H9 (cell line): ENCODE measurements around the gene FGD6. TPM values are rescaled to one million over a fixed set of nuclear protein-coding genes. Genes with fewer than 3 reads are reported as not detected.

ENCODE experiments used
- DNase-seq: peaks from one replicate; pipeline ENCODE4 v3.0.0-alpha.2; 2017
- H2AFZ ChIP-seq: one replicate; pipeline ENCODE4 v1.6.1; 2013; ENCODE audit warnings: mild to moderate bottlenecking, low read length, control low read depth, moderate library complexity
- H2AK5ac ChIP-seq: 2 replicates; pipeline ENCODE4 v1.6.1; 2013; ENCODE audit warnings: low read length, control low read depth, mixed read lengths; ENCODE audit not compliant: insufficient read length
- H2BK120ac ChIP-seq: one replicate; pipeline ENCODE4 v1.6.1; 2013; ENCODE audit warnings: low read depth, mild to moderate bottlenecking, low read length, control low read depth, inconsistent platforms; ENCODE audit not compliant: poor library complexity, severe bottlenecking
- H2BK12ac ChIP-seq: 2 replicates; pipeline ENCODE4 v1.6.1; 2013; ENCODE audit warnings: low read length, control low read depth, mixed read lengths, low read depth; ENCODE audit not compliant: insufficient read length
- H2BK15ac ChIP-seq: 2 replicates; pipeline ENCODE4 v1.6.1; 2013; ENCODE audit warnings: low read depth, low read length, control low read depth
- H2BK20ac ChIP-seq: one replicate; pipeline ENCODE4 v1.6.1; 2013; ENCODE audit warnings: low read depth, mild to moderate bottlenecking, low read length, control low read depth, inconsistent platforms; ENCODE audit not compliant: poor library complexity, severe bottlenecking
- H2BK5ac ChIP-seq: 2 replicates; pipeline ENCODE4 v1.6.1; 2013; ENCODE audit warnings: low read length, control low read depth, mixed read lengths; ENCODE audit not compliant: insufficient read length
- H3K14ac ChIP-seq: 2 replicates; pipeline ENCODE4 v1.6.1; 2013; ENCODE audit warnings: low read length, control low read depth; ENCODE audit not compliant: insufficient read depth
- H3K18ac ChIP-seq: 2 replicates; pipeline ENCODE4 v1.6.1; 2013; ENCODE audit warnings: low read depth, mild to moderate bottlenecking, mixed read lengths, low read length, control low read depth; ENCODE audit not compliant: insufficient read length
- H3K23ac ChIP-seq: 2 replicates; pipeline ENCODE4 v1.6.1; 2013; ENCODE audit warnings: low read length, control low read depth, mixed read lengths, low read depth; ENCODE audit not compliant: insufficient read length
- H3K23me2 ChIP-seq: 2 replicates; pipeline ENCODE4 v1.6.1; 2013; ENCODE audit warnings: low read depth, mild to moderate bottlenecking, mixed read lengths, low read length, control low read depth; ENCODE audit not compliant: insufficient read length, poor library complexity, severe bottlenecking
- H3K27ac ChIP-seq: 2 replicates; pipeline ENCODE4 v1.5.1; 2013; ENCODE audit warnings: low read length, control low read depth, mixed read lengths, low read depth; ENCODE audit not compliant: insufficient read length
- H3K27me3 ChIP-seq: 2 replicates; pipeline ENCODE4 v1.6.1; 2013; ENCODE audit warnings: low read length, control low read depth, inconsistent platforms; ENCODE audit not compliant: insufficient read depth
- H3K4ac ChIP-seq: 2 replicates; pipeline ENCODE4 v1.6.1; 2013; ENCODE audit warnings: low read depth, mild to moderate bottlenecking, control low read depth, inconsistent platforms, low read length, moderate library complexity
- H3K4me1 ChIP-seq: 2 replicates; pipeline ENCODE4 v1.6.1; 2013; ENCODE audit warnings: low read length, control low read depth, inconsistent platforms; ENCODE audit not compliant: insufficient read depth
- H3K4me2 ChIP-seq: 2 replicates; pipeline ENCODE4 v1.6.1; 2013; ENCODE audit warnings: low read length, control low read depth, mixed read lengths; ENCODE audit not compliant: insufficient read length, insufficient read depth
- H3K56ac ChIP-seq: 2 replicates; pipeline ENCODE4 v1.6.1; 2013; ENCODE audit warnings: low read depth, mild to moderate bottlenecking, mixed read lengths, low read length, control low read depth; ENCODE audit not compliant: insufficient read length
- H3K79me1 ChIP-seq: 2 replicates; pipeline ENCODE4 v1.6.1; 2013; ENCODE audit warnings: low read depth, mild to moderate bottlenecking, moderate library complexity, low read length, control low read depth, inconsistent platforms; ENCODE audit not compliant: insufficient read depth, poor library complexity, severe bottlenecking
- H3K79me2 ChIP-seq: 2 replicates; pipeline ENCODE4 v1.6.1; 2013; ENCODE audit warnings: low read length, control low read depth, inconsistent platforms; ENCODE audit not compliant: insufficient read depth
- H3K9ac ChIP-seq: 2 replicates; pipeline ENCODE4 v1.6.1; 2013; ENCODE audit warnings: low read length, control low read depth, mixed read lengths; ENCODE audit not compliant: insufficient read length; ENCODE audit errors: extremely low read depth
- H3K9me3 ChIP-seq: one replicate; pipeline ENCODE4 v1.6.1; 2013; ENCODE audit warnings: low read depth, low read length, inconsistent platforms; ENCODE audit not compliant: control insufficient read depth
- H3T11ph ChIP-seq: one replicate; pipeline ENCODE4 v1.6.1; 2013; ENCODE audit warnings: mild to moderate bottlenecking, low read length, control low read depth, inconsistent platforms
- H4K20me1 ChIP-seq: one replicate; pipeline ENCODE4 v1.6.1; 2013; ENCODE audit not compliant: control insufficient read depth, insufficient read length, insufficient read depth
- H4K5ac ChIP-seq: 2 replicates; pipeline ENCODE4 v1.6.1; 2013; ENCODE audit warnings: low read depth, mild to moderate bottlenecking, mixed read lengths, low read length, control low read depth; ENCODE audit not compliant: insufficient read length
- H4K8ac ChIP-seq: replicated peaks from 2 replicates; pipeline ENCODE4 v1.6.1; 2013; ENCODE audit warnings: low read length, control low read depth, mixed read lengths, low read depth; ENCODE audit not compliant: insufficient read length
- H4K91ac ChIP-seq: 2 replicates; pipeline ENCODE4 v1.6.1; 2013; ENCODE audit warnings: low read depth, mild to moderate bottlenecking, moderate library complexity, mixed read lengths, low read length, control low read depth; ENCODE audit not compliant: insufficient read length
- H3K27ac Mint-ChIP-seq, 3 experiments: 2 replicates in 2 of 3; 3 replicates in 1 of 3; pipeline ENCODE4 v1.8.0; 2020 to 2021; ENCODE audit warnings: mixed read lengths in 3 of 3, mild to moderate bottlenecking in 1 of 3, moderate library complexity in 1 of 3
- H3K27me3 Mint-ChIP-seq: 2 replicates; pipeline ENCODE4 v1.8.0; 2021; ENCODE audit warnings: low read depth, mild to moderate bottlenecking, moderate library complexity, mixed read lengths
- H3K36me3 Mint-ChIP-seq, 3 experiments: 2 replicates in 2 of 3; 3 replicates in 1 of 3; pipeline ENCODE4 v1.8.0; 2020 to 2021; ENCODE audit warnings: low read depth in 3 of 3, mixed read lengths in 3 of 3; ENCODE audit not compliant: insufficient read depth in 1 of 3
- H3K4me1 Mint-ChIP-seq, 2 experiments: 2 replicates each; pipeline ENCODE4 v1.8.0; 2020; ENCODE audit warnings: mixed read lengths in 2 of 2
- H3K4me3 Mint-ChIP-seq, 2 experiments: 2 replicates in 1 of 2; 3 replicates in 1 of 2; pipeline ENCODE4 v1.8.0; 2020 to 2021; ENCODE audit warnings: mild to moderate bottlenecking in 2 of 2, mixed read lengths in 2 of 2, moderate library complexity in 1 of 2
- H3K9me3 Mint-ChIP-seq, 2 experiments: 2 replicates in 1 of 2; 3 replicates in 1 of 2; pipeline ENCODE4 v1.8.0; 2020; ENCODE audit warnings: mild to moderate bottlenecking in 2 of 2, mixed read lengths in 2 of 2, moderate library complexity in 1 of 2
- WGBS: extraction: QIAGEN DNeasy Blood & Tissue Kit; methylation state at CpG from one replicate; pipeline ENCODE4 v1.1.7; 2013; ENCODE audit warnings: missing lambda C conversion rate, low lambda C conversion rate, mixed read lengths; ENCODE audit not compliant: insufficient read length; ENCODE audit errors: extremely low coverage; 5-methylcytosine and 5-hydroxymethylcytosine counted together
- total RNA-seq: library from RNA; stranded (reverse); gene quantifications from 2 replicates; pipeline ENCODE4 v1.2.1, GENCODE V29; 2021
- TF ChIP-seq, protein P1 (sequence below): fragments of 200-600 bp; sonication (generic); conservative IDR thresholded peaks from 3 replicates; pipeline ENCODE4 v1.8.0; 2021; ENCODE audit warnings: antibody characterized with exemption, mild to moderate bottlenecking

The FGD6 gene
- total RNA-seq, 1 experiment from 2014 or later: 39.5 TPM

DNA sequence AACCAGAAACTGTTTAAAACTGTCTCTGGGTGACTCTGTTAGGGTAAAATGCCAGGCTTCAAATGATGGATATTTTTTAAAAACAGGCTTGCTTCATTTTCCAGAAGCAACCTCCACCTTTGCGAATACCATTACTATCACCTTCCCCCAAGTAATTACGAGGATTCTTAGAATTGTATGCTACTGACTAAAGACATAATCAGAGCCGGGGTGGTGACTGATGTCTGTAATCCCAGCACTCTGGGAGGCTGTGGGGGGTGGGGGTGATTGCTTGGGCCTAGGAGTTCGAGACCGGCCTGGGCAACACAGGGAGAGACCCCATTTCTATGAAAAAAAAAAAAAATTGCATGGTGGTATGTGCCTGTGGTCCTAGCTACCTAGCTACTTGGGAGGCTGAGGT lies 38.3 kb downstream of the FGD6 start:
- H3K4me3 Mint-ChIP-seq: no peak overlapping the region
- Histone ChIP-seq H3K14ac (no peak overlapping the region), H3K27ac (no peak overlapping the region), H4K8ac (no peak overlapping the region), H3K4me2 (no peak overlapping the region), H2BK20ac (no peak overlapping the region), H3K23me2 (no peaks in the 10 kb centered on the region), H4K91ac (no peak overlapping the region), H2BK12ac (no peak overlapping the region), H2BK120ac (no peak overlapping the region), H3T11ph (no peak overlapping the region), H2AFZ (no peak overlapping the region), H3K79me1 (no peaks in the 10 kb centered on the region), H3K23ac (no peak overlapping the region), H3K4ac (no peak overlapping the region), H3K9me3 (no peaks in the 10 kb centered on the region), H4K5ac (no peak overlapping the region), H4K20me1 (no peaks in the 10 kb centered on the region), H3K79me2 (no peaks in the 10 kb centered on the region), H3K9ac (no peak overlapping the region), H3K18ac (no peak overlapping the region), H2BK5ac (no peak overlapping the region), H3K56ac (no peak overlapping the region), H3K4me1 (no peaks in the 10 kb centered on the region; the same call in 1 of the 2 replicates), H2AK5ac (no peak overlapping the region), H2BK15ac (no peak overlapping the region), H3K27me3 (no peaks in the 10 kb centered on the region)
- TF ChIP-seq, protein P1, sequence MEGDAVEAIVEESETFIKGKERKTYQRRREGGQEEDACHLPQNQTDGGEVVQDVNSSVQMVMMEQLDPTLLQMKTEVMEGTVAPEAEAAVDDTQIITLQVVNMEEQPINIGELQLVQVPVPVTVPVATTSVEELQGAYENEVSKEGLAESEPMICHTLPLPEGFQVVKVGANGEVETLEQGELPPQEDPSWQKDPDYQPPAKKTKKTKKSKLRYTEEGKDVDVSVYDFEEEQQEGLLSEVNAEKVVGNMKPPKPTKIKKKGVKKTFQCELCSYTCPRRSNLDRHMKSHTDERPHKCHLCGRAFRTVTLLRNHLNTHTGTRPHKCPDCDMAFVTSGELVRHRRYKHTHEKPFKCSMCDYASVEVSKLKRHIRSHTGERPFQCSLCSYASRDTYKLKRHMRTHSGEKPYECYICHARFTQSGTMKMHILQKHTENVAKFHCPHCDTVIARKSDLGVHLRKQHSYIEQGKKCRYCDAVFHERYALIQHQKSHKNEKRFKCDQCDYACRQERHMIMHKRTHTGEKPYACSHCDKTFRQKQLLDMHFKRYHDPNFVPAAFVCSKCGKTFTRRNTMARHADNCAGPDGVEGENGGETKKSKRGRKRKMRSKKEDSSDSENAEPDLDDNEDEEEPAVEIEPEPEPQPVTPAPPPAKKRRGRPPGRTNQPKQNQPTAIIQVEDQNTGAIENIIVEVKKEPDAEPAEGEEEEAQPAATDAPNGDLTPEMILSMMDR: no peak
- H3K27ac Mint-ChIP-seq: no peak overlapping the region
- DNase-seq: no peak
- WGBS: no CpG with 5 or more reads among the region's 5 CpGs
- H3K36me3 Mint-ChIP-seq: peaks cover 0 to 9% (median 6%) of the 10 kb centered on the region in 3 experiments; a peak in 4 of 7 replicates
- H3K4me1 Mint-ChIP-seq: peaks cover 19 to 27% of the 10 kb centered on the region in 2 experiments
- H3K9me3 Mint-ChIP-seq: no peaks in the 10 kb centered on the region
- no peaks in the 10 kb centered on the region for H3K27me3 Mint-ChIP-seq
